Activated naive CD8-positive, alpha-beta T cell treated with anti-CD3 and anti-CD28 coated beads for 36 hours (primary cell): ENCODE data around the gene ZSCAN31. TPM values are rescaled to one million over a fixed set of nuclear protein-coding genes. Genes with fewer than 3 reads are reported as not detected.
"Not testable (repeated sequence)": the region's sequence is repeated elsewhere in the genome, so short reads cannot be mapped to it uniquely, and the experiment has no call there.

Experiments used
- DNase-seq: peaks from one replicate; pipeline ENCODE4 v3.0.0; 2021
- H3K27ac Mint-ChIP-seq: one replicate; pipeline ENCODE4 v1.8.0; 2022; ENCODE audit warnings: mild to moderate bottlenecking, moderate library complexity, mixed read lengths
- H3K27me3 Mint-ChIP-seq: one replicate; pipeline ENCODE4 v1.8.0; 2022; ENCODE audit warnings: mild to moderate bottlenecking, mixed read lengths
- H3K36me3 Mint-ChIP-seq: one replicate; pipeline ENCODE4 v1.8.0; 2021; ENCODE audit warnings: mild to moderate bottlenecking, mixed read lengths
- H3K4me1 Mint-ChIP-seq: one replicate; pipeline ENCODE4 v1.8.0; 2021; ENCODE audit warnings: mixed read lengths
- H3K4me3 Mint-ChIP-seq: one replicate; pipeline ENCODE4 v1.8.0; 2022; ENCODE audit warnings: mild to moderate bottlenecking, moderate library complexity, mixed read lengths
- H3K9me3 Mint-ChIP-seq: one replicate; pipeline ENCODE4 v1.8.0; 2022; ENCODE audit warnings: mixed read lengths
- total RNA-seq, 2 experiments: library from RNA; stranded (reverse); gene quantifications; one replicate each; pipeline ENCODE4 v1.2.3, GENCODE V29; 2021

The ZSCAN31 gene
- total RNA-seq: 1 to 10 TPM; 2.5 to 3.0 TPM

DNA sequence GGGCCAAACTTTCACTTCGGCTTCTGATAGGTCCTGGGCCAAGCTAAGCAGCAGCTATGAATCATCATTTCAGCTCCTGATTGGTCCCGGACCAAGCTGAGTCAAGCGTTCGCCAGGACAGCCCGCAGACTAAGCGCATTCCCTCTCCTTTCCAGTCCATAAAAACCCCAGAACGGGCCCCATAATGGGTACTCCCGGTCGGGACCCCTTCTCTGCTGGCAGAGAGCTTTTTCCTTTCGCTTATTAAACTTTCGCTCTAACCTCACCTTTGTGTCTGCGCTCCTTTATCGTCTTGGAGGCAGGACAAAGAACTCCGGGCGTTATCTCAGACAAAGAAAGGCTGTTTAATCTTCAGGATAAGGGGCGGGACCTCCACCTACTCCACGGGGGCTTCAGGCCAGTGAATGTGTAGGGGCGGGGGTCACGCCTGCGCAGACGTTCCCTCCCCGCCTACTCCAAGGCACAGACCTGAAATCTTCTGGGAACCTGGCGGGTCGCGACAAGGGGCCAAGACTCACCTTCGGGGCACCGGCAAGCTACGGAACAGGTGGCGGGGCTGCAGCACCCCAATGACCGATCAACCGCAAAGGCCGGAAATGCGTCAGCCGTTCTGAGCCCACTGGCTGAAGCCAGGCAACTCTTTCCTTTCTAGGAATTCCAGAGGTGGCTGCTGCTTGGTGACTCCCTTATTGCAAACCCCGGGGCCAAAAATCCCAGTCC is at the start of gene ZSCAN31:
Gene ZSCAN31, minus strand, starts transcription at position 585 of the 720 bp plus-strand sequence. CDS start 6,465 bp downstream, outside the sequence.
- Mint-ChIP-seq H3K27me3 (no peaks in the 10 kb centered on the region), H3K4me3 (no peak within 1 kb of the TSS), H3K36me3 (peaks cover 2% of the 10 kb centered on the region), H3K4me1 (peaks cover 2% of the 10 kb centered on the region), H3K9me3 (peaks cover 11% of the 10 kb centered on the region), H3K27ac (no peak within 1 kb of the TSS)
- DNase-seq: peak; percentile 78

DNA sequence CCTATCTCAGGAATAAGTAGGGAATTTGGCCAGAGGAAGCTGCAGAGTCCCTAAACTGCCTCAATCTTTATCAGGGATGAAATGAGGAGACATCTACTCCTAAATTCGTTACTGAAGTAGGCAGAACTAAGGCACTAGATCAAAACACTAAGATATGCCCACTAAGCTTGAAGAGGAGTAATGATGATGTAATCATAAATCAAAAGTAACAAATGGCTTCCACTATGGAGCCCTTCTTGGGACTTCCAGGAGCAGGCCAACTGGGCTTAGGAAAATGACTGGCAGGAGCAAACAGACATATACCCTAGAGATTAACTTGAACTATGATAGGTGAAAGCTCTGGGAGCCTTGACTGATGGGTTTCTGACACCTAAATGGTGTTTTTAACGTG is 48.2 kb upstream of the ZSCAN31 start:
- Mint-ChIP-seq H3K9me3 (peaks cover 4% of the 10 kb centered on the region), H3K4me3 (no peak overlapping the region), H3K36me3 (peaks cover 82% of the 10 kb centered on the region), H3K27ac (no peak overlapping the region), H3K27me3 (no peaks in the 10 kb centered on the region), H3K4me1 (peaks cover 23% of the 10 kb centered on the region)
- DNase-seq: no peak

DNA sequence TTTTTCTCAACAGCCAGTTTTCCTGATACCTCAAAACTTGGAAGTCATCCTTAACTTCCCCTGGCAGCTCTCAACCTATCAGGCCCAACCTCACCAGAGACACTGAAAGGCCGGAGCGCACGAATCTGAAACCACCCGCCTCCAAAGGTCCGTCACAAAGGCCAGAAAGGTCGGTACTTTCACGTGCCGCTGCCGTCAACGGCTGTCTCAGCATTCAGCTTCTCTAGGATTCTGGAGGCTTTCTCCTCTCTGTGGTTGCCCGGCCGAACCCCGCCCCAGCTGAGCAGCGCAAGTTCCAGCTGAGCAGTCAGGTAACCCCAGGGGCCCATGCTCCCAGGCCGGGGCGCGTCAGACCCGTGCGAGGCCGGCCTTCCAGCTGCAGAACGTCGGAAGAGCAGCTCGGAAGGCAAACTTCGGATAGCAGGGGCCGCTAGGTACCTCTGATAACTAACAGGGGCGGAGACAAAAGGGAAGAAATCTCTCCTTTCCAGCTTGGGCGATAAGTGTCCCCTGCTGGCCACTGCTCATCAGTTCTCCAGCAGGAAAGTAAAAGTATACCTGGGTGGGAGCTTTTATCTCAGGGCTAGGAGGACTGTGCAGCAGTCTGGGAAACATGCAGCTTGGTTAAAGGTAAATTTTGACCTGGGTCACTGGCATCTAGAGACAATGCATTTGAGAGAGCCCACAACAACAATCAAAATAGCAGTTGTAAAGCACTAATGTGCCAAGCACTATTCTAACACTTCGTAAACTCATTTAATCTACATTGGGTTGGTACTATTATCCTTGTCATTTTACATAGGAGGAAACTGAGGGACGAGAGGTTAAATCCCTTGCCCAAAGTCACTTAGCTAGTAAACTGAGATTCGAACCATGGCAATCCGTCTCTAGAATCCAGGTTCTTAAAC is 47.5 kb upstream of the ZSCAN31 start:
- peak; percentile 57 for DNase-seq
- Mint-ChIP-seq H3K9me3 (peaks cover 4% of the 10 kb centered on the region), H3K4me1 (peaks cover 23% of the 10 kb centered on the region), H3K36me3 (peaks cover 78% of the 10 kb centered on the region), H3K4me3 (peak overlapping the region; percentile 72), H3K27me3 (no peaks in the 10 kb centered on the region), H3K27ac (peak overlapping the region; percentile 73)

DNA sequence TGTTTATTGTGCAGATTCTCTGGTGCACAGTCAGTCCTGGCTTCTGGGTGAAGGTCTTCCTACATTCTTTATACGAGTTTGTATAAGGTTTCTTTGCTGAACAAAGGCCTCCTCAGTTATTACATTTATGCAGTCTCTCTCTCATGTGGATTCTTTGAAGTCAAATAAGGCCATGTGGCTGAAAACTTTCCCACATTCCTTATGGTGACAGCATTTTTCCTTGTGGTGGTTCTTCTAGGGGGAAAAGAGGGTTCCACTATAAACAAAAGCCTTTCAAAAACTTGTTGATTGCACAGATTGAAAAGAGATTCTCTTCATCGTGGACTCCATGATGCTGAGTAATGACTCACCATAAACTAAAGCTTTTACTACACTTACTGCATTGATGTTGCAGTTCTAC is 44.4 kb upstream of the ZSCAN31 start:
- Mint-ChIP-seq H3K27ac (no peak overlapping the region), H3K4me1 (peaks cover 20% of the 10 kb centered on the region), H3K9me3 (peaks cover 8% of the 10 kb centered on the region), H3K4me3 (no peak overlapping the region), H3K27me3 (no peaks in the 10 kb centered on the region), H3K36me3 (peaks cover 69% of the 10 kb centered on the region)
- DNase-seq: no peak

DNA sequence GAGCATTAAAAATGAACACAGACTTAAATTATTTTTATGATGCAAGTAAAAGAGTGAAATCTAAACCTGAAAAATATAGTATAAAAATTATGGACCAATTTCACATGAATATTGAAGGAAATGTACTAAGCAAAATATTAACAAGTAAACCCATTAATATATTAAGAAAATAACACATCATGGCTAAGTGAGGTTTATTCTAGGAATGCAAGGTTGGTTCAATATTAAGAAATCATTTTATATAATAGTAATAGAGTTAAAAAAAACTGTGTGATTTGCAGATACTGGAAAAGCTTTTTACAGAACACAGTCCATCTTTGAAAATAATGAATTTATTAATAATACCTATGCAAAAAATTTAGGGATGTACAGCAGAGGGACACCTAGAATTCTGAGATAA is 42.7 kb upstream of the ZSCAN31 start:
- Mint-ChIP-seq H3K9me3 (peaks cover 8% of the 10 kb centered on the region), H3K27ac (no peak overlapping the region), H3K4me1 (peaks cover 14% of the 10 kb centered on the region), H3K27me3 (no peaks in the 10 kb centered on the region), H3K36me3 (peaks cover 59% of the 10 kb centered on the region), H3K4me3 (no peak overlapping the region)
- no peak for DNase-seq

DNA sequence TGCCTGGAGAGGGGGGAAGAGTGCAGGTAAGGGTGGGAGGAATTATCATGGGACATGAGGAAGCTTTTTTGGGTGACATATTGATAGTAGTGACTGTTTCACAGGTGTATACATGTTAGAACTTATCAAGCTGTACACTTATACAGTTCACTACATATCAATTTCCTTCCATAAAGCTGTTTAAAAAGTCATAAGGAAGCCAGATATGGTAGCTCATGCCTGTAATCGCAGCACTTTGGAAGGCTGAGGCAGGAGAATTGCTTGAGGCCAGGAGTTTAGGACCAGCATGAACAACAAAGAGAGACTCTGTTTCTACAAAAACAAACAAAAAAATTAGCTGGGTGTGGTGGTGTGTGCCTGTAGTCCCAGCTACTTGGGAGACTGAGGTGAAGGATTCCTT is 41.9 kb upstream of the ZSCAN31 start:
- Mint-ChIP-seq H3K4me3 (no peak overlapping the region), H3K27ac (no peak overlapping the region), H3K4me1 (peaks cover 7% of the 10 kb centered on the region), H3K27me3 (no peaks in the 10 kb centered on the region), H3K36me3 (peaks cover 53% of the 10 kb centered on the region), H3K9me3 (peaks cover 8% of the 10 kb centered on the region)
- no peak for DNase-seq

DNA sequence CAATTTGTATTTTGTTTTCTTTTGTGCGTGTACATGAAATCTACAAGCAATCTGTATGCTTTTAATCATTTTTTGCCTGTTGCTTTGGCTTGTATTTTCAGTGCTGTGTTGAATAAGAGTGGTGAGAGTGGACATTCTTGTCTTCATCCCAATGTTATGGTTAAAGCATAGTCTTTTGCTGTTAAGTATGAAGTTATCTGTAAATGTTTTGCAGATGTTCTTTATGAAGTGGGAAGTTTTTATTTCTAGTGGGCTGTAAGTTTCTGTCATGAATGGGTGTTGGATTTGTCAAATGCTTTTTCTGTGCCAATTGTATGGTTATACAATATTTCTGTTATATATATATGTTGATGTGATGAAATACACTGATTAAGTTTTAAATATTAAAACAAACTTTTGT is 38.0 kb upstream of the ZSCAN31 start:
- DNase-seq: no peak
- H3K4me3 Mint-ChIP-seq: no peak overlapping the region
- peaks cover 4% of the 10 kb centered on the region for H3K9me3 Mint-ChIP-seq
- H3K27me3 Mint-ChIP-seq: no peaks in the 10 kb centered on the region
- no peaks in the 10 kb centered on the region for H3K4me1 Mint-ChIP-seq
- H3K36me3 Mint-ChIP-seq: peaks cover 17% of the 10 kb centered on the region
- H3K27ac Mint-ChIP-seq: no peak overlapping the region

DNA sequence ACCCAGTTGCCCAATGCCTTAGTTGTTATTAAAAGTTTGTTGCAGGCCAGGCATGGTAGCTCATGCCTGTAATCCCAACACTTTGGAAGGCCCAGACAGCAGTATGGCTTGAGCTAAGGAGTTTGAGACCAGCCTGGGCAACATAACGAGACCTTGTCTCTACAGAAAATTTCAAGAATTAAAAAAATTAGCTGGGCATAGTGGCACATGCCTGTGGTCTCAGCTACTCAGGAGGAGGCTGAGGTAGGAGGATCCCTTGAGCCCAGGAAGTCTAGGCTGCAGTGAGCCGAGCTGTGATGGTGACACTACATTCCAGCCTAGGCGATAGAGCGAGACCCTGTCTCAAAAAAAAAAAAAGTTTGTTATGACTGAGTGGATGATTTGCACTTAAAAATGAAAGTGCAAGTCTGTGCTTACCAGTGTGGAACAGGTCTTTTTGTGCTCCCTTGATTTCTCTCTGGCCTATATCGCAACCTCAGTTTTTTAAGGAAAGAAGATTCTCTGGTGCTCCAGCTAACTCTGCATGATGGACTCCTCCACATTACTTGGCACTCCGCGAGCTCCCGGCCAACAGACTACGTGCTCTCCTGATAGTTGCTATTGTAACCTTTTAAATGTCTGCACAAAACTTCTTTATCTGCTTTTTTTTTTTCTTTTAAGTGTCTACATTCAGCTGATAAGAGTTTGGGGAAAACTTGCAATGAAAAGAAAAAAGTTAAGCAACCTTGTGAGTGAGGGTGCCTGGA is 35.9 kb upstream of the ZSCAN31 start:
- Mint-ChIP-seq H3K9me3 (no peaks in the 10 kb centered on the region), H3K4me3 (no peak overlapping the region), H3K27me3 (no peaks in the 10 kb centered on the region), H3K27ac (no peak overlapping the region), H3K4me1 (no peaks in the 10 kb centered on the region), H3K36me3 (peaks cover 6% of the 10 kb centered on the region)
- no peak for DNase-seq

DNA sequence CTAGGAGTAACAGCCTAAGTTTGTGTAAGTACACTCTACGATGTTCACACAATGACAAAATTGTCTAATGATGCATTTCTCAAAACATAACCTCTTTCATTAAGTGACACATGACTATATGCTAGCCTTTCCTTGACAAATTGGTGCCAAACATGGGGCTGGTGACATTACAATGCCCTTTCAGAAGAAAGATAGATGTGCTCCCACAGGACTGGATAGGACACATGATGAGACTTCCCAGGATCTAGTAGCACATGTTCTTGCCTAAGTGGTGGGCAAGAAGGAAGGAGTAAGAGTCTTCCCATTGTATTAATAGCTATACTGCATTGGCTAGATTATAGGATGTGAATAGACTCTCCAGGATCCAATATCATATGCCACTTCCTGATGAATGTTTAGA is 35.3 kb upstream of the ZSCAN31 start:
- Mint-ChIP-seq H3K36me3 (peaks cover 6% of the 10 kb centered on the region), H3K4me3 (no peak overlapping the region), H3K27me3 (no peaks in the 10 kb centered on the region), H3K27ac (no peak overlapping the region), H3K9me3 (no peaks in the 10 kb centered on the region), H3K4me1 (no peaks in the 10 kb centered on the region)
- DNase-seq: no peak

DNA sequence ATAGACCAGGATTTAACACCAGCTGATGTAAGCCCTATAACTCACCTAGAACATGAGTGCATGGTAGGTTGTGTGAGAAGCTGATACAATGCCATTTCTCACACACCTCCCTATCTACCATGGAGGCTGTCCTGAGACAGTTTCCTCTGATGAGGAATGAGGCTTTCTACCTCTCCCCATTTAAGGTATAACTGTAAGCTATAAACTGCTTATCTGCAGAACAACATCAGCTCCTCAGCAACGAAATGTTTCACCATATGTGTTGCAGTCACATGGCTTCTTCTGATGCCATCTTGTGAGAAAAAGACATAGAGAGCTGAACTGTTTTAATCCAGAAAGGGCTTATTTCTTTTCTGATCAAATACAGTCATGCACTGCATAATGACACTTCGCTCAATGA is 34.5 kb upstream of the ZSCAN31 start:
- Mint-ChIP-seq H3K27me3 (no peaks in the 10 kb centered on the region), H3K36me3 (peaks cover 9% of the 10 kb centered on the region), H3K4me1 (no peaks in the 10 kb centered on the region), H3K9me3 (no peaks in the 10 kb centered on the region), H3K27ac (no peak overlapping the region), H3K4me3 (no peak overlapping the region)
- DNase-seq: no peak

DNA sequence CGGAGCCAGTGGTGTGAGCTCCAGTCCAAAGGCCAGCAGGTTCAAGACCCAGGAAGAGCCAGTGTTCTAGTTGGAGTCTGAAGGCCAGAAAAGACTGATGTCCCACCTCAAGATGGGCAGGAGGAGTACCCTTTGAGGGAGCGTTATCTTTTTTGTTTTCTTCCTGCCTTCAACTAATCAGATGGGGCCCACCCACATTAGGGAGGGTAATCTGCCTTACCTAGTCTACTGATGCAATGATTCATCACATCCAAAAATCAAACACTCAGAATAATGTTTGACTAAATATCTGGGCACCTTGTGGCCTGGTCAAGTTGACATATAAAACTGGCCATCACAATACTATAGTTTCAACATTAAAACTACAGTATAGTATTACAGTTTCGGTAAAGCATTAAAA is 33.5 kb upstream of the ZSCAN31 start:
- Mint-ChIP-seq H3K36me3 (peaks cover 9% of the 10 kb centered on the region), H3K4me3 (no peak overlapping the region), H3K27ac (no peak overlapping the region), H3K9me3 (no peaks in the 10 kb centered on the region), H3K4me1 (no peaks in the 10 kb centered on the region), H3K27me3 (no peaks in the 10 kb centered on the region)
- no peak for DNase-seq

DNA sequence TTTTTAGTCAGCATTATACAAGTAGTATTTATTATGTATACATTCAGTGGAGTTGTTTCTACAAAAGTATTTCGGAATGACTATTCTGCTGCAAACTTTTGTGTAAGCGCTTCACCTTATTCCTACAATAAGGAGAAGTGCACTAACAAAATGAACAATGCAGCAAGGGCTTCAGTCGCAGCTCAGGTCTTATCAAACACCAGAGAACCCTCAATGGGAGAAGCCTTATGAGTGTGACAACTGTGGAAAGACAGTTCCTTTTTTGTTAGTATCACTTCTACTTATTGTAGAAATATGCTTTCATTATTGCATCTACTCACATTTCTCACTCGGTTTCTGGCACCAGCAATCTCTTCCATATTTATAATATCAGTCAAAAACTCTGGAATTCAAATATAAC is 32.6 kb upstream of the ZSCAN31 start:
- H3K27me3 Mint-ChIP-seq: no peaks in the 10 kb centered on the region
- H3K4me3 Mint-ChIP-seq: no peak overlapping the region
- no peaks in the 10 kb centered on the region for H3K9me3 Mint-ChIP-seq
- H3K4me1 Mint-ChIP-seq: no peaks in the 10 kb centered on the region
- no peak overlapping the region for H3K27ac Mint-ChIP-seq
- no peak for DNase-seq
- H3K36me3 Mint-ChIP-seq: peaks cover 9% of the 10 kb centered on the region

DNA sequence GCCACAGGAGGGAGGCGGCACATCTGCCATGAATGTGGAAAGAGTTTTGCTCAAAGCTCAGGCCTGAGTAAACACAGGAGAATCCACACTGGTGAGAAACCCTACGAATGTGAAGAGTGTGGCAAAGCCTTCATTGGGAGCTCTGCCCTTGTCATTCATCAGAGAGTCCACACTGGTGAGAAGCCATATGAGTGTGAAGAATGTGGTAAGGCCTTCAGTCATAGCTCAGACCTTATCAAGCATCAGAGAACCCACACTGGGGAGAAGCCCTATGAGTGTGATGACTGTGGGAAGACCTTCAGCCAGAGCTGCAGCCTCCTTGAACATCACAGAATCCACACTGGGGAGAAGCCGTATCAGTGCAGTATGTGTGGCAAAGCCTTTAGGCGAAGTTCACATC is 29.6 kb upstream of the ZSCAN31 start:
- not testable (repeated sequence) for H3K4me1 Mint-ChIP-seq, H3K27ac Mint-ChIP-seq, H3K9me3 Mint-ChIP-seq, H3K27me3 Mint-ChIP-seq, DNase-seq, H3K4me3 Mint-ChIP-seq, H3K36me3 Mint-ChIP-seq

DNA sequence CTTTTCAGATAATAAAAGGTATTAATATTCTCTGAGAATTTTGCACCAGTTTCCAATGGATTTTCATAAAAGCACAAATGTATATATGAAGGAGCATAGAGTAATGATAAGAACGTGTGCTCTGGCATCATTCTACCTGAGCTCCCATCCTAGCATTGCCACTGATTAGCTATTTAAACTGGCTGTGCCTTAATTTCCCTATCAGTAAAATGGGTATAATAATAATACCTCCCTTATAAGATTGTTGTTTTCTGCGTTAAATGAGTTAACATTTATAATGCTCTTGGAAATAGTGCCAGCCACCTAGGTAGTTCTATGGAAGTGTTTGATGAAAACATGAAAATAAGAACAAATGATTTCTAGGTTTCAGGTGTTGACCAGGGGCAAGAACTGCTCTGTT is 25.0 kb upstream of the ZSCAN31 start:
- H3K4me3 Mint-ChIP-seq: no peak overlapping the region
- DNase-seq: no peak
- peaks cover 5% of the 10 kb centered on the region for H3K4me1 Mint-ChIP-seq
- H3K36me3 Mint-ChIP-seq: peaks cover 7% of the 10 kb centered on the region
- H3K9me3 Mint-ChIP-seq: no peaks in the 10 kb centered on the region
- no peak overlapping the region for H3K27ac Mint-ChIP-seq
- no peaks in the 10 kb centered on the region for H3K27me3 Mint-ChIP-seq

DNA sequence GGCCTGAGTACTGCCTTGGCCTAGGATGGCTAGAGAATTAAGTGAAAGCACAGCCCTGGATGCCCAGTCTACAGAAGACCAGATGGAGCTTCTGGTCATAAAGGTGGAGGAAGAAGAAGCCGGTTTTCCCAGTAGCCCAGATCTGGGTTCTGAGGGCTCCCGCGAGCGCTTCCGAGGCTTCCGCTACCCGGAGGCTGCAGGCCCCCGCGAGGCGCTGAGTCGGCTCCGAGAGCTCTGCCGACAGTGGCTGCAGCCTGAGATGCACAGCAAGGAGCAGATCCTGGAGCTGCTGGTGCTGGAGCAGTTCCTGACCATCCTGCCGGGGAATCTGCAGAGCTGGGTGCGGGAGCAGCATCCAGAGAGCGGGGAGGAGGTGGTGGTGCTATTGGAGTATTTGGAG is 23.6 kb upstream of the ZSCAN31 start:
- H3K27ac Mint-ChIP-seq, DNase-seq, H3K36me3 Mint-ChIP-seq, H3K4me3 Mint-ChIP-seq, H3K9me3 Mint-ChIP-seq, H3K27me3 Mint-ChIP-seq: not testable (repeated sequence)
- H3K4me1 Mint-ChIP-seq: peaks cover 11% of the 10 kb centered on the region
